ENCODE results near the gene SV2A. TPM values are rescaled to one million over a fixed set of nuclear protein-coding genes. Genes with fewer than 3 reads are reported as not detected.
"Not testable (repeated sequence)": the region's sequence is repeated elsewhere in the genome, so short reads cannot be mapped to it uniquely, and the experiment has no call there.

Gene SV2A
- total and polyA plus RNA-seq, 3 experiments from 2014 or later = 2.9 to 6.0 (median 5.6) TPM

GRCh38 chr1:149957548-149957947, 39.9 kb upstream of the SV2A start:
- H3K27me3 ChIP-seq (ENCODE audit: insufficient read depth, low read length, poor library complexity, severe bottlenecking); H3K4me3 ChIP-seq (ENCODE audit: low read length); H3K27ac Mint-ChIP-seq; H3K9me3 ChIP-seq (ENCODE audit: low read length); H3K4me1 ChIP-seq (ENCODE audit: insufficient read depth, low read length); DNase-seq; H3K9me3 Mint-ChIP-seq; H3K4me3 Mint-ChIP-seq; H3K27me3 Mint-ChIP-seq; POLR2A ChIA-PET; H3K27ac ChIP-seq (ENCODE audit: low read depth, low read length): not testable (repeated sequence)
- H3K4me1 Mint-ChIP-seq = peaks cover 5 to 11% (median 7%) of the 10 kb centered on the region in 3 donors
- H3K36me3 ChIP-seq (ENCODE audit: insufficient read depth, low read length) = peaks cover 14% of the 10 kb centered on the region
- CTCF ChIA-PET = interaction anchor here (1.1 to 1.2 kb wide), 2 partner anchors 96 to 229 kb away, joined by 3 read pairs; no protein-coding TSS in a partner anchor
- peaks cover 13 to 37% (median 15%) of the 10 kb centered on the region in 3 donors for H3K36me3 Mint-ChIP-seq

GRCh38 chr1:149949911-149950310, 32.3 kb upstream of the SV2A start:
- no peaks in the 10 kb centered on the region for H3K4me1 ChIP-seq (ENCODE audit: insufficient read depth, low read length)
- no peak overlapping the region for H3K4me3 Mint-ChIP-seq
- H3K36me3 ChIP-seq (ENCODE audit: insufficient read depth, low read length) = no peaks in the 10 kb centered on the region
- no peak overlapping the region for H3K27ac ChIP-seq (ENCODE audit: low read depth, low read length)
- no peaks in the 10 kb centered on the region for H3K27me3 ChIP-seq (ENCODE audit: insufficient read depth, low read length, poor library complexity, severe bottlenecking)
- ChIA-PET POLR2A (no interaction called here), CTCF (no interaction called here)
- H3K4me3 ChIP-seq (ENCODE audit: low read length) = no peak overlapping the region
- H3K9me3 Mint-ChIP-seq = no peaks in the 10 kb centered on the region
- DNase-seq = no peak
- no peaks in the 10 kb centered on the region for H3K4me1 Mint-ChIP-seq
- H3K9me3 ChIP-seq (ENCODE audit: low read length) = no peaks in the 10 kb centered on the region
- no peaks in the 10 kb centered on the region for H3K27me3 Mint-ChIP-seq
- peaks cover 0 to 50% (median 10%) of the 10 kb centered on the region in 3 donors for H3K36me3 Mint-ChIP-seq
- peak overlapping the region in 2 of 8 donors; percentile 23 to 51 for H3K27ac Mint-ChIP-seq

- Mint-ChIP-seq H3K4me3 (no peak overlapping the region), H3K9me3 (no peaks in the 10 kb centered on the region), H3K4me1 (peaks cover 5 to 10% (median 6%) of the 10 kb centered on the region in 3 donors), H3K27me3 (no peaks in the 10 kb centered on the region), H3K27ac (peak overlapping the region in 2 of 8 donors; percentile 29 to 39), H3K36me3 (peaks cover 0 to 49% (median 16%) of the 10 kb centered on the region in 3 donors)
- ChIA-PET CTCF (no interaction called here), POLR2A (no interaction called here)
- Histone ChIP-seq H3K27me3 (ENCODE audit: insufficient read depth, low read length, poor library complexity, severe bottlenecking) (no peaks in the 10 kb centered on the region), H3K4me3 (ENCODE audit: low read length) (no peak overlapping the region), H3K4me1 (ENCODE audit: insufficient read depth, low read length) (no peaks in the 10 kb centered on the region), H3K27ac (ENCODE audit: low read depth, low read length) (no peak overlapping the region), H3K9me3 (ENCODE audit: low read length) (no peaks in the 10 kb centered on the region), H3K36me3 (ENCODE audit: insufficient read depth, low read length) (no peaks in the 10 kb centered on the region)
- DNase-seq = no peak
Observed at GRCh38 chr1:149945206-149945605, 27.6 kb upstream of the SV2A start.

- H3K4me3 Mint-ChIP-seq = no peak overlapping the region
- Histone ChIP-seq H3K27me3 (ENCODE audit: insufficient read depth, low read length, poor library complexity, severe bottlenecking) (no peaks in the 10 kb centered on the region), H3K4me3 (ENCODE audit: low read length) (no peak overlapping the region), H3K4me1 (ENCODE audit: insufficient read depth, low read length) (peaks cover 8% of the 10 kb centered on the region), H3K9me3 (ENCODE audit: low read length) (no peaks in the 10 kb centered on the region), H3K36me3 (ENCODE audit: insufficient read depth, low read length) (no peaks in the 10 kb centered on the region), H3K27ac (ENCODE audit: low read depth, low read length) (no peak overlapping the region)
- DNase-seq = no peak
- CTCF ChIA-PET = no interaction called here
- no peaks in the 10 kb centered on the region for H3K27me3 Mint-ChIP-seq
- H3K9me3 Mint-ChIP-seq = no peaks in the 10 kb centered on the region
- H3K4me1 Mint-ChIP-seq = peaks cover 12 to 20% (median 14%) of the 10 kb centered on the region in 3 donors
- H3K36me3 Mint-ChIP-seq = peaks cover 0 to 28% (median 12%) of the 10 kb centered on the region in 3 donors
- POLR2A ChIA-PET = no interaction called here
- peak overlapping the region in 6 of 8 donors; percentile 1 to 89 (median 70) for H3K27ac Mint-ChIP-seq
Observed at GRCh38 chr1:149942885-149943284, 25.2 kb upstream of the SV2A start.

- H3K36me3 ChIP-seq (ENCODE audit: insufficient read depth, low read length) = no peaks in the 10 kb centered on the region
- no peak overlapping the region for H3K4me3 Mint-ChIP-seq
- peaks cover 14% of the 10 kb centered on the region for H3K4me1 ChIP-seq (ENCODE audit: insufficient read depth, low read length)
- H3K4me1 Mint-ChIP-seq = peaks cover 19 to 26% (median 19%) of the 10 kb centered on the region in 3 donors
- H3K27ac Mint-ChIP-seq = peak overlapping the region in 2 of 8 donors; percentile 19
- no peak overlapping the region for H3K27ac ChIP-seq (ENCODE audit: low read depth, low read length)
- H3K9me3 ChIP-seq (ENCODE audit: low read length) = no peaks in the 10 kb centered on the region
- H3K27me3 ChIP-seq (ENCODE audit: insufficient read depth, low read length, poor library complexity, severe bottlenecking) = no peaks in the 10 kb centered on the region
- POLR2A ChIA-PET = interaction anchor here (0.5 to 0.8 kb wide), 2 partner anchors 13 to 14 kb away, joined by 3 read pairs; no protein-coding TSS in a partner anchor
- no peak overlapping the region for H3K4me3 ChIP-seq (ENCODE audit: low read length)
- peaks cover 0 to 22% (median 11%) of the 10 kb centered on the region in 3 donors for H3K36me3 Mint-ChIP-seq
- DNase-seq = no peak
- no peaks in the 10 kb centered on the region for H3K27me3 Mint-ChIP-seq
- CTCF ChIA-PET = no interaction called here
- no peaks in the 10 kb centered on the region for H3K9me3 Mint-ChIP-seq
Observed at GRCh38 chr1:149942207-149942606, 24.6 kb upstream of the SV2A start.

GRCh38 chr1:149940427-149940826, 22.8 kb upstream of the SV2A start:
- no peak overlapping the region for H3K4me3 Mint-ChIP-seq
- DNase-seq = no peak

GRCh38 chr1:149938668-149939003, 21.0 kb upstream of the SV2A start:
- H3K27me3 ChIP-seq (ENCODE audit: insufficient read depth, low read length, poor library complexity, severe bottlenecking); H3K27me3 Mint-ChIP-seq; DNase-seq; H3K36me3 Mint-ChIP-seq; H3K9me3 ChIP-seq (ENCODE audit: low read length); H3K9me3 Mint-ChIP-seq; H3K4me3 Mint-ChIP-seq; H3K4me3 ChIP-seq (ENCODE audit: low read length); H3K36me3 ChIP-seq (ENCODE audit: insufficient read depth, low read length): not testable (repeated sequence)
- CTCF ChIA-PET = interaction anchor here (1.4 kb wide), 1 partner anchor 16 kb away, joined by 3 read pairs; no protein-coding TSS in a partner anchor
- peaks cover 14% of the 10 kb centered on the region for H3K4me1 ChIP-seq (ENCODE audit: insufficient read depth, low read length)
- peak overlapping the region; percentile 54 for H3K27ac ChIP-seq (ENCODE audit: low read depth, low read length)
- POLR2A ChIA-PET = interaction anchor here (0.6 to 0.7 kb wide), 2 partner anchors 46 to 1903 kb away, joined by 4 to 5 read pairs; no protein-coding TSS in a partner anchor
- Mint-ChIP-seq H3K4me1 (peaks cover 19 to 27% (median 22%) of the 10 kb centered on the region in 3 donors), H3K27ac (peak overlapping the region in 1 of 8 donors; percentile 63)

More at GRCh38 chr1:149940427-149940826, 22.8 kb upstream of the SV2A start:
- ChIA-PET CTCF (no interaction called here), POLR2A (no interaction called here)
- Mint-ChIP-seq H3K9me3 (no peaks in the 10 kb centered on the region), H3K4me1 (peaks cover 20 to 28% (median 22%) of the 10 kb centered on the region in 3 donors), H3K27ac (peak overlapping the region in 1 of 8 donors; percentile 58), H3K36me3 (peaks cover 0 to 14% (median 10%) of the 10 kb centered on the region in 3 donors), H3K27me3 (no peaks in the 10 kb centered on the region)
- H3K9me3 ChIP-seq (ENCODE audit: low read length) = no peaks in the 10 kb centered on the region
- no peaks in the 10 kb centered on the region for H3K36me3 ChIP-seq (ENCODE audit: insufficient read depth, low read length)
- H3K27ac ChIP-seq (ENCODE audit: low read depth, low read length) = no peak overlapping the region
- H3K4me3 ChIP-seq (ENCODE audit: low read length) = no peak overlapping the region
- peaks cover 14% of the 10 kb centered on the region for H3K4me1 ChIP-seq (ENCODE audit: insufficient read depth, low read length)
- no peaks in the 10 kb centered on the region for H3K27me3 ChIP-seq (ENCODE audit: insufficient read depth, low read length, poor library complexity, severe bottlenecking)

GRCh38 chr1:149937759-149938158, 20.1 kb upstream of the SV2A start:
- Histone ChIP-seq H3K36me3 (ENCODE audit: insufficient read depth, low read length) (no peaks in the 10 kb centered on the region), H3K27me3 (ENCODE audit: insufficient read depth, low read length, poor library complexity, severe bottlenecking) (no peaks in the 10 kb centered on the region), H3K27ac (ENCODE audit: low read depth, low read length) (no peak overlapping the region), H3K4me3 (ENCODE audit: low read length) (no peak overlapping the region), H3K9me3 (ENCODE audit: low read length) (no peaks in the 10 kb centered on the region), H3K4me1 (ENCODE audit: insufficient read depth, low read length) (peaks cover 14% of the 10 kb centered on the region)
- H3K36me3 Mint-ChIP-seq = no peaks in the 10 kb centered on the region
- DNase-seq = no peak
- peaks cover 0 to 4% of the 10 kb centered on the region in 2 donors for H3K27me3 Mint-ChIP-seq
- CTCF ChIA-PET = no interaction called here
- H3K9me3 Mint-ChIP-seq = no peaks in the 10 kb centered on the region
- peak overlapping the region in 2 of 8 donors; percentile 72 to 79 for H3K27ac Mint-ChIP-seq
- no peak overlapping the region for H3K4me3 Mint-ChIP-seq
- H3K4me1 Mint-ChIP-seq = peaks cover 14 to 18% (median 17%) of the 10 kb centered on the region in 3 donors
- POLR2A ChIA-PET = interaction anchor here (0.6 to 0.8 kb wide), 2 partner anchors 10 to 13 kb away, joined by 3 to 6 read pairs; no protein-coding TSS in a partner anchor

All from CD8-positive, alpha-beta memory T cell (primary cell).